Gastroesophageal sphincter (tissue), 3 donors: ENCODE results near the gene TTC13.

Experiments used
- EP300 ChIP-seq: sonication (generic); formaldehyde crosslinking; IDR thresholded peaks from one replicate; pipeline ENCODE4 v1.6.1; 2017; ENCODE audit warnings: antibody characterized with exemption, mild to moderate bottlenecking
- POLR2A ChIP-seq, 2 donors: fragments of 450-650 bp; IDR thresholded peaks; one replicate each; pipeline ENCODE4 v1.6.1; 2017; ENCODE audit warnings: antibody characterized with exemption in 2 of 2, mild to moderate bottlenecking in 2 of 2, moderate library complexity in 1 of 2
- TF ChIP-seq, protein P1 (sequence below), 4 experiments: fragments of 200-600 bp in 2 of 4; fragments of 450-650 bp in 2 of 4; sonication (generic) in 1 of 4; IDR thresholded peaks; one replicate each; pipeline ENCODE4 v1.5.1; 2017 to 2019; ENCODE audit warnings: antibody characterized with exemption in 4 of 4, mild to moderate bottlenecking in 2 of 4, moderate library complexity in 2 of 4

- TF ChIP-seq, protein P1, sequence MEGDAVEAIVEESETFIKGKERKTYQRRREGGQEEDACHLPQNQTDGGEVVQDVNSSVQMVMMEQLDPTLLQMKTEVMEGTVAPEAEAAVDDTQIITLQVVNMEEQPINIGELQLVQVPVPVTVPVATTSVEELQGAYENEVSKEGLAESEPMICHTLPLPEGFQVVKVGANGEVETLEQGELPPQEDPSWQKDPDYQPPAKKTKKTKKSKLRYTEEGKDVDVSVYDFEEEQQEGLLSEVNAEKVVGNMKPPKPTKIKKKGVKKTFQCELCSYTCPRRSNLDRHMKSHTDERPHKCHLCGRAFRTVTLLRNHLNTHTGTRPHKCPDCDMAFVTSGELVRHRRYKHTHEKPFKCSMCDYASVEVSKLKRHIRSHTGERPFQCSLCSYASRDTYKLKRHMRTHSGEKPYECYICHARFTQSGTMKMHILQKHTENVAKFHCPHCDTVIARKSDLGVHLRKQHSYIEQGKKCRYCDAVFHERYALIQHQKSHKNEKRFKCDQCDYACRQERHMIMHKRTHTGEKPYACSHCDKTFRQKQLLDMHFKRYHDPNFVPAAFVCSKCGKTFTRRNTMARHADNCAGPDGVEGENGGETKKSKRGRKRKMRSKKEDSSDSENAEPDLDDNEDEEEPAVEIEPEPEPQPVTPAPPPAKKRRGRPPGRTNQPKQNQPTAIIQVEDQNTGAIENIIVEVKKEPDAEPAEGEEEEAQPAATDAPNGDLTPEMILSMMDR (IDR thresholded peaks at IDR 0.05), result no peak
- TF ChIP-seq POLR2A (IDR thresholded peaks at IDR 0.05), result no peak
- TF ChIP-seq EP300, result no peak
Measured at GRCh38 chr1:231027971-231028370, 49.3 kb upstream of the TTC13 start.
